ENCODE results near the gene PIR. TPM values are rescaled to one million over a fixed set of nuclear protein-coding genes. Genes with fewer than 3 reads are reported as not detected.

PIR gene
- total RNA-seq, 2 donors from 2014 or later = 13.5 to 47.4 TPM

DNA sequence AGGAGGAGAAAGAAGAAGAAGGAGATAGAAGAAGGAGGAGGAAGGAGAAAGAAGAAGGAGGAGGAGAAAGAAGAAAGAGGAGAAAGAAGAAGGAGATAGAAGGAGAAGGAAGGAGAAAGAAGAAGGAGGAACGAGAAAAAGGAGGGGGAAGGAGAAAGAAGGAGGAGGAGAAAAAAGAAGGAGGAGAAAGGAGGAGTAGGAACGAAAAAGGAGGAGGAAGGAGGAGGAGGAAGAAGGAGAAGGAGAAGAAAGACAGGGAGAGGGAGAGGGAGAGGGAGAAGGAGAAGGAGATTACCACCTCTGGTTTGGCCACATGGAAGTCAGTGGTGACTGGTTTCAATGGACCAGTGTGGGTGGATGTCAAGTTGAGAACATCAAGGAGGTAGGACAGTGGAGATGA, 58.9 kb downstream of the PIR start:
- H3K27me3 ChIP-seq (replicated peaks; ENCODE audit: insufficient read depth) = no peaks in the 10 kb centered on the region
- no peak overlapping the region for H3K27ac ChIP-seq
- no peaks in the 10 kb centered on the region for H3K36me3 ChIP-seq
- no peaks in the 10 kb centered on the region for H3K4me1 ChIP-seq (ENCODE audit: control insufficient read depth in 1 of 2, low read depth in 2 of 2)
- DNase-seq (ENCODE audit: low spot score) = no peak
- no peak for ATAC-seq (ENCODE audit: insufficient number of reproducible peaks, low FRiP score, low read depth)
- no peaks in the 10 kb centered on the region for H3K9me3 ChIP-seq
- no peak overlapping the region for H3K4me3 ChIP-seq
- TF ChIP-seq, protein P1, sequence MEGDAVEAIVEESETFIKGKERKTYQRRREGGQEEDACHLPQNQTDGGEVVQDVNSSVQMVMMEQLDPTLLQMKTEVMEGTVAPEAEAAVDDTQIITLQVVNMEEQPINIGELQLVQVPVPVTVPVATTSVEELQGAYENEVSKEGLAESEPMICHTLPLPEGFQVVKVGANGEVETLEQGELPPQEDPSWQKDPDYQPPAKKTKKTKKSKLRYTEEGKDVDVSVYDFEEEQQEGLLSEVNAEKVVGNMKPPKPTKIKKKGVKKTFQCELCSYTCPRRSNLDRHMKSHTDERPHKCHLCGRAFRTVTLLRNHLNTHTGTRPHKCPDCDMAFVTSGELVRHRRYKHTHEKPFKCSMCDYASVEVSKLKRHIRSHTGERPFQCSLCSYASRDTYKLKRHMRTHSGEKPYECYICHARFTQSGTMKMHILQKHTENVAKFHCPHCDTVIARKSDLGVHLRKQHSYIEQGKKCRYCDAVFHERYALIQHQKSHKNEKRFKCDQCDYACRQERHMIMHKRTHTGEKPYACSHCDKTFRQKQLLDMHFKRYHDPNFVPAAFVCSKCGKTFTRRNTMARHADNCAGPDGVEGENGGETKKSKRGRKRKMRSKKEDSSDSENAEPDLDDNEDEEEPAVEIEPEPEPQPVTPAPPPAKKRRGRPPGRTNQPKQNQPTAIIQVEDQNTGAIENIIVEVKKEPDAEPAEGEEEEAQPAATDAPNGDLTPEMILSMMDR (IDR thresholded peaks at IDR 0.05) = no peak

DNA sequence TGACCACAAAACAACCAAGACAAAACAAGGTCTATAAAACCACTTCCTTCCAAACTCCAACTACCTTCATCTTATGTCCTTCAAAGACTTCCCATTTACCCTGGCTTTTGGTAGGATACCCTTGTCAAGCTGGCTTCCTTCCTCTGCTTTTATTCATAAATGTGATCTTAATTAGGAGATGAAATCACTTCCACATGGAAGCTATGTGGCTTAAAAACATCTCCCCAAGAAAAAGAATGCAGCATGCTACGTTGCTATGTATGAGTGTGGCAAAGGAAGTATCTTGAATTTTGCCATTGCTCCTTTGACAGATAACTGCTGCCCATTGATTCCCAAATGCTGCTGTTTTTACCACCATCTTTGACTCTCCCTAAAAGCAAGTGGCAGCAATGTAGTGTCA, 62.5 kb downstream of the PIR start:
- no peak overlapping the region for H3K4me3 ChIP-seq
- ATAC-seq (ENCODE audit: insufficient number of reproducible peaks, low FRiP score, low read depth) (no peak), DNase-seq (ENCODE audit: low spot score) (no peak)
- TF ChIP-seq, protein P1 (IDR thresholded peaks at IDR 0.05) = no peak
- no peak overlapping the region for H3K27ac ChIP-seq
- no peaks in the 10 kb centered on the region for H3K4me1 ChIP-seq (ENCODE audit: control insufficient read depth in 1 of 2, low read depth in 2 of 2)
- no peaks in the 10 kb centered on the region for H3K9me3 ChIP-seq
- H3K36me3 ChIP-seq = no peaks in the 10 kb centered on the region
- H3K27me3 ChIP-seq (replicated peaks; ENCODE audit: insufficient read depth) = no peaks in the 10 kb centered on the region

DNA sequence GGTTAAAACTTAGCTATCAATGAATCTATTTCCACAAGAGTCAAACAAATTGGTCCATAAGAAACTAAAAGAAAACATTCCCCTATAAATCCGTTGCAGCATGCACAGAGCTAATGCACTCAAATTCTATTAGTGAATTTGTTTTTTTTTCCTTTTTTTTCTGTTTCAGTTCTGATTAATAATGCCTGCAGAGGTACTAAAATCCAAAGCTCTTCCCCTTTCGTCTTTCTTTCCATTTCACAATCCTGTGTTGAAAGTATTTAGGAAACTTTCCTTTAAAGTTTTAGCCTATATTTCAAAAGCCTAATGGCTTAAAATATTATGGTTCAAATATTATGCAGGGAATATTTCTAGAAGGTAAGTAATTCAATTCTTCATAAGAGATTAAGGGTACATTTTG, 63.1 kb downstream of the PIR start:
- ATAC-seq (ENCODE audit: insufficient number of reproducible peaks, low FRiP score, low read depth) = no peak
- no peak overlapping the region for H3K4me3 ChIP-seq
- DNase-seq (ENCODE audit: low spot score) = no peak
- H3K27ac ChIP-seq = no peak overlapping the region
- no peaks in the 10 kb centered on the region for H3K27me3 ChIP-seq (replicated peaks; ENCODE audit: insufficient read depth)
- no peaks in the 10 kb centered on the region for H3K9me3 ChIP-seq
- TF ChIP-seq, protein P1 (IDR thresholded peaks at IDR 0.05) = no peak
- no peaks in the 10 kb centered on the region for H3K36me3 ChIP-seq
- H3K4me1 ChIP-seq (ENCODE audit: control insufficient read depth in 1 of 2, low read depth in 2 of 2) = no peaks in the 10 kb centered on the region

DNA sequence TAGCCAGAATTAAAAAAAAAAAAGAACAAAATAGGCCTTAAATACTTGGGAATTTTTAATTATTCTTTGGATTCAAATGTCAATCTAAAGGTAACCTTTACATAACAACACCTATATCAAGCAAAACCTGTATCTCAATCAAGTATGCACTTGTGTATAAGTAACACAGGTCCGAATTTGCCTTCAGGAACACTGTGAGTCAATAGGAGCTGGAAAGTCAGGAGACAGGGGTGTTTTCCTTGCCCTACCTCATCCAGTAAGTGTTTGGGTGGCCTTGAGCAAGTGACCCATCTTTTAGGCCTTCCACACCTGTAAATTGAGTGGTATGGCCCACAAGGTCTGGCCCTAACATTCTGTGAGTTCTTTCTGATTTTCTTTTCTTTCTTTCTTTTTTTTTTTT, 68.1 kb downstream of the PIR start:
- no peak overlapping the region for H3K27ac ChIP-seq
- H3K27me3 ChIP-seq (replicated peaks; ENCODE audit: insufficient read depth) = no peaks in the 10 kb centered on the region
- TF ChIP-seq, protein P1 (IDR thresholded peaks at IDR 0.05) = no peak
- ATAC-seq (ENCODE audit: insufficient number of reproducible peaks, low FRiP score, low read depth) = no peak
- no peak overlapping the region for H3K4me3 ChIP-seq
- H3K9me3 ChIP-seq = no peaks in the 10 kb centered on the region
- no peaks in the 10 kb centered on the region for H3K36me3 ChIP-seq
- no peaks in the 10 kb centered on the region for H3K4me1 ChIP-seq (ENCODE audit: control insufficient read depth in 1 of 2, low read depth in 2 of 2)
- no peak for DNase-seq (ENCODE audit: low spot score)

DNA sequence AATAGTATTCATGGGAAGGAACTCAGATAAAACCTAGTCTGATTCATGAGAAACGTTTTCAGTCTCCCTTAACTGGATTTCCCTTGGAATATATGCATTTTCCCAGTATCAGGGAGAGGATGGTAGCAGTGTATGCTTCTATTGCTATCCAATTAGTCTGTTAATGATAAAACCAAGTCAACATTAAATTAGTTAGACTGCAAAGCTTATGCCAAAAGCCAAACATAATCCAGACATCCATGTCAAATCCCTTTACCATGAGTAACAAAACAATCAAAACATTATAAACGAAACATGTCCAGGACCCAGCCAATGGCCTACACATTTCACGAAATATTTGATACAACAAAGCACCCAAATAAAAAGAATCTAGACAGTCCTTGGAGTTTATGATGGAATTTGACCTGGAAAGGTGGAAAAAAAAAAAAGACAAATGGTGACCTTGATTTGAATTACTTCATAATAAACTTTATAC, 74.4 kb downstream of the PIR start:
- H3K36me3 ChIP-seq = no peaks in the 10 kb centered on the region
- no peak for DNase-seq (ENCODE audit: low spot score)
- no peak overlapping the region for H3K27ac ChIP-seq
- TF ChIP-seq, protein P1 (IDR thresholded peaks at IDR 0.05) = no peak
- no peak overlapping the region for H3K4me3 ChIP-seq
- H3K27me3 ChIP-seq (replicated peaks; ENCODE audit: insufficient read depth) = no peaks in the 10 kb centered on the region
- no peaks in the 10 kb centered on the region for H3K9me3 ChIP-seq
- H3K4me1 ChIP-seq (ENCODE audit: control insufficient read depth in 1 of 2, low read depth in 2 of 2) = no peaks in the 10 kb centered on the region
- ATAC-seq (ENCODE audit: insufficient number of reproducible peaks, low FRiP score, low read depth) = no peak
